ENCODE measurements around the gene SAE1. TPM values are rescaled to one million over a fixed set of nuclear protein-coding genes. Genes with fewer than 3 reads are reported as not detected.

Gene SAE1
- total and polyA plus RNA-seq, 2 of the 4 experiments (the other 2 are of a cell fraction), result 165 to 184 TPM

GRCh38 chr19:47153266-47153665, 22.6 kb downstream of the SAE1 start:
- Histone ChIP-seq H2AFZ (replicated peaks; ENCODE audit: low read length, poor library complexity) (no peak overlapping the region), H3K14ac (replicated peaks; ENCODE audit: low read depth, low read length) (no peak overlapping the region), H4K8ac (ENCODE audit: low read depth in 2 of 2, low read length in 2 of 2) (no peak overlapping the region), H3K27me3 (ENCODE audit: control insufficient read depth, insufficient read depth, low read length) (no peaks in the 10 kb centered on the region), H2AK9ac (replicated peaks; ENCODE audit: low read depth, low read length, poor library complexity) (no peak overlapping the region), H2AK5ac (ENCODE audit: low read depth, low read length) (no peak overlapping the region), H2BK5ac (ENCODE audit: low read depth, low read length, poor library complexity, severe bottlenecking) (no peak overlapping the region), H3K79me1 (ENCODE audit: low read depth in 1 of 2, low read length in 2 of 2) (peaks cover 31 to 75% of the 10 kb centered on the region in 2 experiments), H3K18ac (ENCODE audit: low read depth, low read length) (no peak overlapping the region), H3K9ac (ENCODE audit: low read depth, low read length) (no peak overlapping the region), H3K4ac (ENCODE audit: low read depth, low read length) (no peak overlapping the region), H4K91ac (ENCODE audit: insufficient read depth, low read depth, low read length) (no peak overlapping the region), H3K56ac (ENCODE audit: extremely low read depth, insufficient read depth, low read length) (no peak overlapping the region), H3K4me2 (ENCODE audit: low read depth, low read length) (no peak overlapping the region), H3K9me1 (ENCODE audit: insufficient read depth, low read length) (peaks cover 7% of the 10 kb centered on the region), H2BK120ac (ENCODE audit: low read depth, low read length) (no peak overlapping the region), H3K4me3 (ENCODE audit: insufficient read depth, low read depth, low read length) (no peak overlapping the region), H3K4me1 (ENCODE audit: control insufficient read depth, insufficient read depth, low read length) (peaks cover 18% of the 10 kb centered on the region), H3K36me3 (ENCODE audit: control insufficient read depth, insufficient read depth, low read length) (peaks cover 35% of the 10 kb centered on the region), H3K23ac (ENCODE audit: low read depth, low read length) (no peak overlapping the region), H3K27ac (ENCODE audit: insufficient read depth, low read length) (no peak overlapping the region; the same call in 1 of the 2 replicates), H2BK20ac (ENCODE audit: low read depth, low read length) (no peak overlapping the region), H2BK15ac (ENCODE audit: low read depth, low read length) (no peak overlapping the region), H3K9me3 (ENCODE audit: control insufficient read depth, insufficient read depth, low read length) (no peaks in the 10 kb centered on the region), H4K20me1 (ENCODE audit: insufficient read depth, low read length) (peaks cover 13% of the 10 kb centered on the region), H4K5ac (ENCODE audit: low read depth, low read length) (no peak overlapping the region)
- TF ChIP-seq POLR2A (IDR thresholded peaks at IDR 0.05; ENCODE audit: low read depth, low read length) (no peak), RFX5 (IDR thresholded peaks at IDR 0.05; ENCODE audit: low read depth, low read length) (no peak), CHD1 (IDR thresholded peaks at IDR 0.05; ENCODE audit: low read depth, low read length) (no peak), BHLHE40 (IDR thresholded peaks at IDR 0.05; ENCODE audit: low read depth, low read length) (no peak), NFE2L2 (IDR thresholded peaks at IDR 0.05; ENCODE audit: low read depth, low read length) (no peak)
- TF ChIP-seq, protein P1, sequence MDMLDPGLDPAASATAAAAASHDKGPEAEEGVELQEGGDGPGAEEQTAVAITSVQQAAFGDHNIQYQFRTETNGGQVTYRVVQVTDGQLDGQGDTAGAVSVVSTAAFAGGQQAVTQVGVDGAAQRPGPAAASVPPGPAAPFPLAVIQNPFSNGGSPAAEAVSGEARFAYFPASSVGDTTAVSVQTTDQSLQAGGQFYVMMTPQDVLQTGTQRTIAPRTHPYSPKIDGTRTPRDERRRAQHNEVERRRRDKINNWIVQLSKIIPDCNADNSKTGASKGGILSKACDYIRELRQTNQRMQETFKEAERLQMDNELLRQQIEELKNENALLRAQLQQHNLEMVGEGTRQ (IDR thresholded peaks at IDR 0.05; ENCODE audit: low read depth, low read length), result no peak
- TF ChIP-seq, protein P2, sequence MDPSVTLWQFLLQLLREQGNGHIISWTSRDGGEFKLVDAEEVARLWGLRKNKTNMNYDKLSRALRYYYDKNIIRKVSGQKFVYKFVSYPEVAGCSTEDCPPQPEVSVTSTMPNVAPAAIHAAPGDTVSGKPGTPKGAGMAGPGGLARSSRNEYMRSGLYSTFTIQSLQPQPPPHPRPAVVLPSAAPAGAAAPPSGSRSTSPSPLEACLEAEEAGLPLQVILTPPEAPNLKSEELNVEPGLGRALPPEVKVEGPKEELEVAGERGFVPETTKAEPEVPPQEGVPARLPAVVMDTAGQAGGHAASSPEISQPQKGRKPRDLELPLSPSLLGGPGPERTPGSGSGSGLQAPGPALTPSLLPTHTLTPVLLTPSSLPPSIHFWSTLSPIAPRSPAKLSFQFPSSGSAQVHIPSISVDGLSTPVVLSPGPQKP (IDR thresholded peaks at IDR 0.05; ENCODE audit: borderline replicate concordance, low read depth, low read length), result no peak
- in situ Hi-C loops (cut with MboI; ENCODE audit: low sequenced_read_pairs) (no loop called here), dilution Hi-C loops (cut with HindIII; ENCODE audit: low sequenced_read_pairs, unreplicated experiment) (no loop called here), intact Hi-C loops (cut with micrococcal nuclease) (no loop called here)
- CTCF ChIA-PET, result interaction anchor here (1.4 to 2.1 kb wide), 2 partner anchors 91 to 94 kb away, joined by 3 to 6 read pairs; no protein-coding TSS in a partner anchor
- POLR2A ChIA-PET (ENCODE audit: unreplicated experiment), result no interaction called here
- no peak for DNase-seq
- BruUV-seq (replicated peaks), result no TSS peak
- WGBS, 2 experiments (ENCODE audit: extremely low coverage in 2 of 2, insufficient read length in 1 of 2), result no CpG with 5 or more reads among the region's 2 CpGs
- ATAC-seq (ENCODE audit: low read depth), result no peak

All from IMR-90 (cell line).